HCT116 (cell line): ENCODE measurements around the gene ASB1. TPM values are rescaled to one million over a fixed set of nuclear protein-coding genes. Genes with fewer than 3 reads are reported as not detected.

Experiments used
- ATAC-seq: fragments of 200-7000 bp; cut with Tn5 transposase; 2 replicates; pipeline ENCODE4 v1.9.1; 2020; ENCODE audit warnings: mild to moderate bottlenecking, moderate library complexity
- BruUV-seq: library from RNA; stranded (reverse); fragments of 400-500 nt; replicated peaks from 2 replicates; lab custom pipeline; 2021; lab: Mats Ljungman, UMichigan
- CTCF ChIA-PET: fragments of 300-600 bp; sonication (Branson Sonifier 250); formaldehyde crosslinking; loops from one replicate; lab custom pipeline; 2021; ENCODE audit warnings: antibody characterized with exemption; lab: Charles Lee
- POLR2A ChIA-PET: fragments of 300-600, 350-600 bp; sonication (Branson Sonifier 250); formaldehyde crosslinking; loops from one replicate; lab custom pipeline; 2021; ENCODE audit warnings: antibody characterized with exemption; lab: Charles Lee
- RAD21 ChIA-PET, 2 experiments: fragments of 300-600 bp; sonication (Branson Sonifier 250); formaldehyde crosslinking; loops; one replicate each; lab custom pipeline; 2023; ENCODE audit warnings: low total read pairs in 2 of 2; ENCODE audit not compliant: uncharacterized antibody in 2 of 2, unreplicated experiment in 2 of 2, low non-redundant PET in 1 of 2; lab: Charles Lee
- DNase-seq: peaks from one replicate; pipeline ENCODE4 v3.0.0-alpha.2; 2010; ENCODE audit warnings: low read depth, low spot score
- H2AFZ ChIP-seq: fragments of 200-600 bp; shearing (Covaris generic), sonication (generic); 2 replicates; pipeline ENCODE4 v1.6.1; 2017; ENCODE audit warnings: low read depth, mixed run types, mixed read lengths, antibody characterized with exemption, low read length; ENCODE audit not compliant: poor library complexity, severe bottlenecking
- H3K27ac ChIP-seq: 2 replicates; pipeline ENCODE4 v1.5.1; 2012; ENCODE audit warnings: low read depth, low read length
- H3K27me3 ChIP-seq: fragments of 200-600 bp; sonication (generic); 2 replicates; pipeline ENCODE4 v1.6.1; 2016; ENCODE audit warnings: mixed run types, low read length, mixed read lengths; ENCODE audit not compliant: insufficient read depth
- H3K36me3 ChIP-seq, 2 experiments: fragments of 200-500 bp in 1 of 2; fragments of 200-600 bp in 1 of 2; sonication (Bioruptor generic) in 1 of 2; sonication (generic) in 1 of 2; 2 replicates each; pipeline versions ENCODE4 v1.5.1 to v1.6.1; 2014 to 2016; ENCODE audit warnings: low read length in 2 of 2, inconsistent platforms in 1 of 2, mixed read lengths in 1 of 2, mixed run types in 1 of 2; ENCODE audit not compliant: insufficient read depth in 2 of 2, control insufficient read depth in 1 of 2
- H3K4me1 ChIP-seq, 2 experiments: fragments of 200-600 bp in 1 of 2; sonication (generic) in 1 of 2; 2 replicates each; pipeline versions ENCODE4 v1.5.1 to v1.6.1; 2012 to 2017; ENCODE audit warnings: low read length in 2 of 2, inconsistent platforms in 1 of 2, mild to moderate bottlenecking in 1 of 2, mixed read lengths in 1 of 2, mixed run types in 1 of 2, moderate library complexity in 1 of 2; ENCODE audit not compliant: insufficient read depth in 2 of 2, control insufficient read depth in 1 of 2
- H3K4me2 ChIP-seq: fragments of 200-600 bp; sonication (generic); 2 replicates; pipeline ENCODE4 v1.6.1; 2017; ENCODE audit warnings: mixed run types, low read length, mixed read lengths
- H3K4me3 ChIP-seq, 2 experiments: fragments of 200-600 bp in 1 of 2; sonication (generic) in 1 of 2; replicated peaks in 1 of 2; 2 replicates each; pipeline ENCODE4 v1.5.1; 2011 to 2016; ENCODE audit warnings: low read length in 2 of 2, control low read depth in 1 of 2, low read depth in 1 of 2, mild to moderate bottlenecking in 1 of 2, mixed read lengths in 1 of 2, mixed run types in 1 of 2
- H3K79me2 ChIP-seq: fragments of 200-600 bp; sonication (generic); 2 replicates; pipeline ENCODE4 v1.6.1; 2017; ENCODE audit warnings: mild to moderate bottlenecking, mixed run types, low read length, moderate library complexity, mixed read lengths; ENCODE audit not compliant: insufficient read depth
- H3K9ac ChIP-seq: fragments of 200-600 bp; sonication (generic); 2 replicates; pipeline ENCODE4 v1.6.1; 2016; ENCODE audit warnings: low read length, mixed read lengths
- H3K9me2 ChIP-seq: fragments of 200-600 bp; sonication (generic), shearing (Covaris generic); 2 replicates; pipeline ENCODE4 v1.6.1; 2017; ENCODE audit warnings: mixed run types, mild to moderate bottlenecking, moderate library complexity; ENCODE audit not compliant: insufficient read depth
- H3K9me3 ChIP-seq, 2 experiments: fragments of 200-500 bp in 1 of 2; fragments of 200-600 bp in 1 of 2; sonication (Bioruptor generic) in 1 of 2; sonication (generic) in 1 of 2; 2 replicates each; pipeline ENCODE4 v1.6.1; 2014 to 2017; ENCODE audit warnings: low read length in 2 of 2, mixed read lengths in 2 of 2, inconsistent platforms in 1 of 2, low read depth in 1 of 2, mild to moderate bottlenecking in 1 of 2, mixed run types in 1 of 2, moderate library complexity in 1 of 2; ENCODE audit not compliant: control insufficient read depth in 1 of 2, insufficient read depth in 1 of 2
- H4K20me1 ChIP-seq: fragments of 200-600 bp; sonication (generic), shearing (Covaris generic); 2 replicates; pipeline ENCODE4 v1.6.1; 2017; ENCODE audit warnings: mixed run types, mild to moderate bottlenecking, moderate library complexity; ENCODE audit not compliant: insufficient read depth
- CEBPB ChIP-seq: IDR thresholded peaks from 2 replicates; pipeline ENCODE4 v1.6.1; 2012; ENCODE audit warnings: low read depth
- CTCF ChIP-seq, 3 experiments: fragments of 200-600 bp in 1 of 3; sonication (generic) in 1 of 3; IDR thresholded peaks in 2 of 3; conservative IDR thresholded peaks in 1 of 3; 2 replicates each; pipeline ENCODE4 v1.5.1; 2012 to 2017; ENCODE audit warnings: low read depth in 2 of 3, low read length in 2 of 3, antibody characterized with exemption in 1 of 3, borderline replicate concordance in 1 of 3, control low read depth in 1 of 3, mild to moderate bottlenecking in 1 of 3, mixed read lengths in 1 of 3, mixed run types in 1 of 3, moderate library complexity in 1 of 3; ENCODE audit not compliant: insufficient read depth in 1 of 3
- EGR1 ChIP-seq: IDR thresholded peaks from 2 replicates; pipeline ENCODE4 v1.6.1; 2012; ENCODE audit warnings: low read depth
- ELF1 ChIP-seq: IDR thresholded peaks from 2 replicates; pipeline ENCODE4 v1.6.1; 2012; ENCODE audit warnings: low read depth, borderline replicate concordance
- EZH2 ChIP-seq: fragments of 200-600 bp; sonication (generic); IDR thresholded peaks from 2 replicates; pipeline ENCODE4 v1.6.1; 2017; ENCODE audit warnings: antibody characterized with exemption, mixed run types
- EZH2phosphoT487 ChIP-seq: fragments of 200-600 bp; IDR thresholded peaks from 2 replicates; pipeline ENCODE4 v1.6.1; 2018; ENCODE audit warnings: antibody characterized with exemption, borderline replicate concordance
- FOSL1 ChIP-seq: IDR thresholded peaks from 2 replicates; pipeline ENCODE4 v1.6.1; 2012; ENCODE audit warnings: low read depth
- JUND ChIP-seq: IDR thresholded peaks from 2 replicates; pipeline ENCODE4 v1.6.1; 2012
- POLR2A ChIP-seq: IDR thresholded peaks from 2 replicates; pipeline ENCODE4 v1.7.0; 2011; ENCODE audit warnings: borderline replicate concordance; ENCODE audit not compliant: insufficient read depth, insufficient read length; ENCODE audit errors: extremely low read depth
- POLR2AphosphoS5 ChIP-seq: IDR thresholded peaks from 2 replicates; pipeline ENCODE4 v1.6.1; 2011; ENCODE audit warnings: mild to moderate bottlenecking, low read depth, low read length, moderate library complexity
- RAD21 ChIP-seq: IDR thresholded peaks from 2 replicates; pipeline ENCODE4 v1.6.1; 2012; ENCODE audit warnings: low read depth, mild to moderate bottlenecking
- REST ChIP-seq: IDR thresholded peaks from 2 replicates; pipeline ENCODE4 v1.6.1; 2012; ENCODE audit warnings: low read depth
- SP1 ChIP-seq: IDR thresholded peaks from 2 replicates; pipeline ENCODE4 v1.6.1; 2012; ENCODE audit warnings: low read depth
- TCF7L2 ChIP-seq: IDR thresholded peaks from 2 replicates; pipeline ENCODE4 v1.7.0; 2011; ENCODE audit warnings: borderline replicate concordance, inconsistent platforms; ENCODE audit not compliant: insufficient read depth, insufficient read length; ENCODE audit errors: extremely low read depth
- YY1 ChIP-seq: IDR thresholded peaks from 2 replicates; pipeline ENCODE4 v1.6.1; 2011; ENCODE audit warnings: low read length, low read depth, moderate library complexity, mild to moderate bottlenecking; ENCODE audit not compliant: insufficient replicate concordance; ENCODE audit errors: extremely low read depth
- ZFX ChIP-seq: fragments of 450-650 bp; IDR thresholded peaks from 2 replicates; pipeline ENCODE4 v1.6.1; 2017
- ZNF274 ChIP-seq: fragments of 200-500 bp; sonication (Bioruptor generic); IDR thresholded peaks from 2 replicates; pipeline ENCODE4 v1.6.1; 2014; ENCODE audit warnings: mild to moderate bottlenecking, low read depth, low read length, inconsistent platforms
- intact Hi-C: fragments of 100-400 bp; cut with micrococcal nuclease; formaldehyde crosslinking; loops from 2 replicates; pipeline ENCODE4 v1.10.0; 2022
- total RNA-seq: library from RNA; stranded (reverse); gene quantifications from one replicate; pipeline ENCODE4 v1.2.1, GENCODE V29; 2021; ENCODE audit not compliant: unreplicated experiment
- TF ChIP-seq, protein P1 (sequence below): IDR thresholded peaks from 2 replicates; pipeline ENCODE4 v1.6.1; 2012
- TF ChIP-seq, protein P2 (sequence below): IDR thresholded peaks from 2 replicates; pipeline ENCODE4 v1.6.1; 2011; ENCODE audit warnings: mild to moderate bottlenecking, low read length, moderate library complexity; ENCODE audit not compliant: insufficient replicate concordance; ENCODE audit errors: extremely low read depth

Gene ASB1
- total RNA-seq, 1 experiment from 2014 or later, result 43.1 TPM

GRCh38 chr2:238404406-238405216 is 22.1 kb upstream of the ASB1 start:
- TF ChIP-seq CTCF (IDR thresholded peaks at IDR 0.05 in 2 of 3, conservative IDR thresholded peaks at IDR 0.05 in 1 of 3; ENCODE audit: borderline replicate concordance in 1 of 3, insufficient read depth in 1 of 3, low read depth in 2 of 3, low read length in 2 of 3), result no peak
- TF ChIP-seq EZH2, result no peak
- TF ChIP-seq RAD21, result no peak
- no peak for TF ChIP-seq FOSL1
- TF ChIP-seq ELF1, result no peak
- TF ChIP-seq, protein P1, sequence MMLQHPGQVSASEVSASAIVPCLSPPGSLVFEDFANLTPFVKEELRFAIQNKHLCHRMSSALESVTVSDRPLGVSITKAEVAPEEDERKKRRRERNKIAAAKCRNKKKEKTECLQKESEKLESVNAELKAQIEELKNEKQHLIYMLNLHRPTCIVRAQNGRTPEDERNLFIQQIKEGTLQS, result no peak
- TF ChIP-seq ZFX, result no peak
- no peak for TF ChIP-seq SP1
- TF ChIP-seq REST, result no peak
- TF ChIP-seq, protein P2, sequence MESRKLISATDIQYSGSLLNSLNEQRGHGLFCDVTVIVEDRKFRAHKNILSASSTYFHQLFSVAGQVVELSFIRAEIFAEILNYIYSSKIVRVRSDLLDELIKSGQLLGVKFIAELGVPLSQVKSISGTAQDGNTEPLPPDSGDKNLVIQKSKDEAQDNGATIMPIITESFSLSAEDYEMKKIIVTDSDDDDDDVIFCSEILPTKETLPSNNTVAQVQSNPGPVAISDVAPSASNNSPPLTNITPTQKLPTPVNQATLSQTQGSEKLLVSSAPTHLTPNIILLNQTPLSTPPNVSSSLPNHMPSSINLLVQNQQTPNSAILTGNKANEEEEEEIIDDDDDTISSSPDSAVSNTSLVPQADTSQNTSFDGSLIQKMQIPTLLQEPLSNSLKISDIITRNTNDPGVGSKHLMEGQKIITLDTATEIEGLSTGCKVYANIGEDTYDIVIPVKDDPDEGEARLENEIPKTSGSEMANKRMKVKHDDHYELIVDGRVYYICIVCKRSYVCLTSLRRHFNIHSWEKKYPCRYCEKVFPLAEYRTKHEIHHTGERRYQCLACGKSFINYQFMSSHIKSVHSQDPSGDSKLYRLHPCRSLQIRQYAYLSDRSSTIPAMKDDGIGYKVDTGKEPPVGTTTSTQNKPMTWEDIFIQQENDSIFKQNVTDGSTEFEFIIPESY, result no peak
- TF ChIP-seq YY1, result no peak
- TF ChIP-seq POLR2A, result no peak
- TF ChIP-seq EZH2phosphoT487, result no peak
- no peak for TF ChIP-seq TCF7L2
- TF ChIP-seq EGR1, result no peak
- TF ChIP-seq ZNF274, result no peak
- no peak for TF ChIP-seq POLR2AphosphoS5
- TF ChIP-seq CEBPB, result no peak
- no peak for TF ChIP-seq JUND
- H2AFZ ChIP-seq, result no peak overlapping the region
- ATAC-seq (no peak), DNase-seq (no peak)
- BruUV-seq, result no TSS peak
- no peaks in the 10 kb centered on the region for H3K36me3 ChIP-seq
- no peak overlapping the region for H3K4me3 ChIP-seq
- ChIA-PET RAD21 (no interaction called here), POLR2A (no interaction called here), CTCF (interaction anchor here (0.6 kb wide), 1 partner anchor 38 kb away, joined by 3 read pairs; no protein-coding TSS in a partner anchor)
- no peaks in the 10 kb centered on the region for H3K27me3 ChIP-seq
- no peak overlapping the region for H3K4me2 ChIP-seq
- no peaks in the 10 kb centered on the region for H4K20me1 ChIP-seq
- H3K9me3 ChIP-seq, result no peaks in the 10 kb centered on the region
- no peak overlapping the region for H3K27ac ChIP-seq
- H3K4me1 ChIP-seq, result no peaks in the 10 kb centered on the region
- no peaks in the 10 kb centered on the region for H3K79me2 ChIP-seq
- no peak overlapping the region for H3K9ac ChIP-seq
- intact Hi-C loops, result no loop called here
- H3K9me2 ChIP-seq, result no peaks in the 10 kb centered on the region
